Osteoblast (primary cell): ENCODE measurements around the gene REEP3. TPM values are rescaled to one million over a fixed set of nuclear protein-coding genes. Genes with fewer than 3 reads are reported as not detected.

Source experiments
- DNase-seq: peaks from one replicate; pipeline ENCODE4 v3.0.0; 2011; ENCODE audit warnings: low spot score, mixed read lengths; ENCODE audit not compliant: insufficient read length; ENCODE audit errors: missing footprints
- H2AFZ ChIP-seq: 2 replicates; pipeline ENCODE4 v1.6.0; 2011; ENCODE audit warnings: mild to moderate bottlenecking, low read length
- H3K27ac ChIP-seq: 2 replicates; pipeline ENCODE4 v1.5.1; 2011; ENCODE audit warnings: mild to moderate bottlenecking, low read depth, low read length, moderate library complexity
- H3K27me3 ChIP-seq: 2 replicates; pipeline ENCODE4 v1.6.0; 2012; ENCODE audit warnings: mild to moderate bottlenecking, control low read depth, inconsistent platforms, low read length, moderate library complexity; ENCODE audit not compliant: insufficient read depth
- H3K36me3 ChIP-seq: 2 replicates; pipeline ENCODE4 v1.5.1; 2011; ENCODE audit warnings: mild to moderate bottlenecking, low read length, control low read depth, moderate library complexity; ENCODE audit not compliant: insufficient read depth
- H3K4me1 ChIP-seq: 2 replicates; pipeline ENCODE4 v1.5.1; 2011; ENCODE audit warnings: mild to moderate bottlenecking, low read length, control low read depth, moderate library complexity; ENCODE audit not compliant: insufficient read depth
- H3K4me2 ChIP-seq: 2 replicates; pipeline ENCODE4 v1.6.0; 2011; ENCODE audit warnings: mild to moderate bottlenecking, low read length; ENCODE audit not compliant: insufficient read depth
- H3K4me3 ChIP-seq: fragments of 200-600 bp; sonication (generic); 3 replicates; pipeline ENCODE4 v1.5.1; 2012; ENCODE audit warnings: mild to moderate bottlenecking, low read length, inconsistent platforms; ENCODE audit not compliant: insufficient read depth
- H3K79me2 ChIP-seq: 2 replicates; pipeline ENCODE4 v1.6.0; 2012; ENCODE audit warnings: mild to moderate bottlenecking, low read length, control low read depth, inconsistent platforms; ENCODE audit not compliant: insufficient read depth
- H3K9me3 ChIP-seq: 2 replicates; pipeline ENCODE4 v1.5.1; 2011; ENCODE audit warnings: low read depth, low read length, control low read depth
- H4K20me1 ChIP-seq: 2 replicates; pipeline ENCODE4 v1.6.0; 2012; ENCODE audit warnings: mild to moderate bottlenecking, low read length, control low read depth; ENCODE audit not compliant: insufficient read depth
- small RNA-seq: library from RNA; depleted of rRNA; stranded (forward); fragments of <200 nt; gene quantifications from one replicate; pipeline ENCODE3, GENCODE V24; 2012
- total RNA-seq: library from RNA; depleted of rRNA; stranded (reverse); fragments of >200 nt; gene quantifications from 2 replicates; pipeline ENCODE4 v1.2.3, GENCODE V29; 2012
- TF ChIP-seq, protein P1 (sequence below): IDR thresholded peaks from 2 replicates; pipeline ENCODE4 v1.5.1; 2011; ENCODE audit warnings: mild to moderate bottlenecking, low read depth, low read length, moderate library complexity; ENCODE audit errors: extremely low read depth

Gene REEP3
- total RNA-seq, 1 donor = 71.3 TPM

DNA sequence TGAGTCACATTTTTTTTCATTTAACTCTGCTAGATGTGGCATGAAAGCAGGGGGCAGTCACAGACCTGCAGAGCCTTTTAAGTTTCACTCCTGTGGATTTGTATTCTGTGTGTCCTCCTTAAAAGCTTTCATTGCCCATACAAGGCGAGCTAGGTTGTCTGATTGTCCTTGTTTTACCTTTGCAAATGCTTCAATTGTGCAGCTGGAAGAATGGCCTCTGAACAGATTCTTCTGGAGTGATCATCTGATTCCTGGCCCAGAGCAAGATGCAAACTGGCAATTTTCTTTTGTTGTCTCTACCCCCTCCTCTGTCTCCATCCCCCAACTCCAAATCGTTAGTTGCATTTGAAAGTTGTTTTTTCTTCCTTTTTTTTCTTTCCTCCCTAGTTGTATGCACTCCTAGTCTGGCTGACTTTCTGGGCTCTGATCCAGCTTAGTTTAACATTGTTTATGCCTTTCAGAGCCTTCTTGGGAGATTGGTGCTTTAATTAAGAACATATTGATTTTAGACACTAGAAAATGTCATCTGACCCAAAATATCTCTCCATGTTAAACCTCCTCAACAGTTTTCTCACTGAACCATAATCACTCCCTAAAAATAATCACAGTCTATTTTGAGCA lies 150.2 kb downstream of the REEP3 start:
- H2AFZ ChIP-seq = no peak overlapping the region
- H3K27me3 ChIP-seq = no peaks in the 10 kb centered on the region
- H3K4me1 ChIP-seq = peaks cover 33% of the 10 kb centered on the region
- no peak overlapping the region for H3K4me3 ChIP-seq
- H3K4me2 ChIP-seq = no peak overlapping the region
- no peaks in the 10 kb centered on the region for H3K79me2 ChIP-seq
- no peak overlapping the region for H3K27ac ChIP-seq
- H3K36me3 ChIP-seq = no peaks in the 10 kb centered on the region
- H4K20me1 ChIP-seq = no peaks in the 10 kb centered on the region
- H3K9me3 ChIP-seq = no peaks in the 10 kb centered on the region
- TF ChIP-seq, protein P1, sequence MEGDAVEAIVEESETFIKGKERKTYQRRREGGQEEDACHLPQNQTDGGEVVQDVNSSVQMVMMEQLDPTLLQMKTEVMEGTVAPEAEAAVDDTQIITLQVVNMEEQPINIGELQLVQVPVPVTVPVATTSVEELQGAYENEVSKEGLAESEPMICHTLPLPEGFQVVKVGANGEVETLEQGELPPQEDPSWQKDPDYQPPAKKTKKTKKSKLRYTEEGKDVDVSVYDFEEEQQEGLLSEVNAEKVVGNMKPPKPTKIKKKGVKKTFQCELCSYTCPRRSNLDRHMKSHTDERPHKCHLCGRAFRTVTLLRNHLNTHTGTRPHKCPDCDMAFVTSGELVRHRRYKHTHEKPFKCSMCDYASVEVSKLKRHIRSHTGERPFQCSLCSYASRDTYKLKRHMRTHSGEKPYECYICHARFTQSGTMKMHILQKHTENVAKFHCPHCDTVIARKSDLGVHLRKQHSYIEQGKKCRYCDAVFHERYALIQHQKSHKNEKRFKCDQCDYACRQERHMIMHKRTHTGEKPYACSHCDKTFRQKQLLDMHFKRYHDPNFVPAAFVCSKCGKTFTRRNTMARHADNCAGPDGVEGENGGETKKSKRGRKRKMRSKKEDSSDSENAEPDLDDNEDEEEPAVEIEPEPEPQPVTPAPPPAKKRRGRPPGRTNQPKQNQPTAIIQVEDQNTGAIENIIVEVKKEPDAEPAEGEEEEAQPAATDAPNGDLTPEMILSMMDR = no peak
- peak; percentile 79 for DNase-seq

DNA sequence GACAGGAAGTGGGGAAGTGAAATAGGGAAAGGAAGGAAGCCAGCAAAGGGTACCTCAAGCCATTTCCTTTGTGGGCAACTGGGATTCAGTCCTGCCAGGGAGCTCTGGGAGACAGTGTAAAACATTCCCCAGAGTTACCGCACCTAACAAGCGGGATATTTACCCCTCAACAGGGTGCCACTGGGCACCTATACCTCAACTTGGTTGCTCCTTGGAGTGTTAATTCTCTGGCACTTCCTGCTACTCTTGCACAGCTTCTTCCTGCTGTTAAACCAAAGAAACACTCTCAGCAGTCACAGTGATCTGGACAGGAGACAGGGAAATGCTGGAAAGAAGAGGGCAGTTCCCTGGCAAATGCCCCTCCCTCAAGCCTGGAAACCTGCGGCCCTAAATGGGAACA lies 151.3 kb downstream of the REEP3 start:
- Histone ChIP-seq H3K27ac (no peak overlapping the region), H3K4me3 (no peak overlapping the region), H3K4me1 (peaks cover 22% of the 10 kb centered on the region), H3K36me3 (no peaks in the 10 kb centered on the region), H2AFZ (peak overlapping the region; percentile 74), H3K79me2 (no peaks in the 10 kb centered on the region), H3K4me2 (no peak overlapping the region), H3K9me3 (no peaks in the 10 kb centered on the region), H3K27me3 (no peaks in the 10 kb centered on the region), H4K20me1 (no peaks in the 10 kb centered on the region)
- TF ChIP-seq, protein P1 = no peak
- no peak for DNase-seq

DNA sequence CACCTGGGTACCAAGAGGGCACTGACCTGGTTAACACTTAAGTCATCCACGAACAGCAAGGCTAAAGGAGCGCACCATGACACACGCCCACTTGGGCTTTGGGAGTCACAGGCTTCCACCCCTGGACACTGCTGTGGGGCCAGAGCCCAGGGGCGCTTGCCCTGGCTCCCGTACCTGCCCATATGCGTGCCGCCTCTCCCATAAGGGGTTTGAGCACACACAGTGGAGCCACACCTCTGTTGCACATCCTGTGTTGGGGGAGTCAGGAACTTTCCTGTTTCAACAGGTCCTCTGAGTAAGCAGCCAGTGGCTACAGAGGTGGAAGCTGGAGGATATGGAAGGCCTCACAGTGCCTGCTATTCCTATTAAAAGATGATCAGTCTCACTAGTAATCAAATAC lies 152.0 kb downstream of the REEP3 start:
- Histone ChIP-seq H2AFZ (no peak overlapping the region), H3K27me3 (no peaks in the 10 kb centered on the region), H3K4me1 (peaks cover 15% of the 10 kb centered on the region), H3K4me3 (no peak overlapping the region), H3K27ac (no peak overlapping the region), H4K20me1 (no peaks in the 10 kb centered on the region), H3K79me2 (no peaks in the 10 kb centered on the region), H3K36me3 (no peaks in the 10 kb centered on the region), H3K4me2 (no peak overlapping the region), H3K9me3 (no peaks in the 10 kb centered on the region)
- TF ChIP-seq, protein P1 = no peak
- DNase-seq = no peak

DNA sequence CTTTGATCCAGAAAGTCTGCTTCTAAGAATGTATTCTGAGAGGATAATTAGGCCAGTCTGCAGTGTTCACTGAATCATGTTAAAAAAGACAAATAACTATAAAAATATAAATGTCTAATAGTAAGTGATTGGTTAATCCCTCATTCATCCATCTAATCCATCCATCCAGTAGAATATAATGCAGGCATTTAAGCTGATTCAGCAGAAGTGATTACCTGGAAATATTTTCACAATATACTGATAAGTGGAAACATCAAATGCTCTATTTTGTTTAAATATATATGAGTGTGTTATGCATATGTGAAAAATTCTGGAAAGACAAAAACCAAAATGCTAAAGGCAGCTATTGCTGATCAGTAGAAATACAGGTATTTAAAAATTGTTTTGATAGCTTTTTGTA lies 152.6 kb downstream of the REEP3 start:
- Histone ChIP-seq H4K20me1 (no peaks in the 10 kb centered on the region), H3K27ac (no peak overlapping the region), H3K27me3 (no peaks in the 10 kb centered on the region), H3K79me2 (no peaks in the 10 kb centered on the region), H3K36me3 (no peaks in the 10 kb centered on the region), H3K4me2 (no peak overlapping the region), H3K4me3 (no peak overlapping the region), H3K9me3 (no peaks in the 10 kb centered on the region), H2AFZ (no peak overlapping the region), H3K4me1 (peaks cover 15% of the 10 kb centered on the region)
- TF ChIP-seq, protein P1 = no peak
- DNase-seq = peak; percentile 43

Small RNA genes lying within 50 kb of the gene (small RNA-seq; reads per million reads assigned to genes)
- gene AC022022.1 = not detected

Other genes with a start within 250 kb of the REEP3 start
- 92.6 and 105 TPM in 2 replicates for gene JMJD1C, start 55.4 kb upstream of the REEP3 start, total RNA-seq